WTC11 (cell line): ENCODE results near the gene SLIT1. TPM values are rescaled to one million over a fixed set of nuclear protein-coding genes. Genes with fewer than 3 reads are reported as not detected.

Experiments
- ATAC-seq: fragments of 200-7000 bp; cut with Tn5 transposase; 2 replicates; pipeline ENCODE4 v1.10.0; 2021; ENCODE audit warnings: mild to moderate bottlenecking, moderate library complexity
- CTCF ChIA-PET: fragments of 300-600 bp; sonication (Branson Sonifier 250); formaldehyde crosslinking; loops from one replicate; lab custom pipeline; 2021; ENCODE audit warnings: antibody characterized with exemption; lab: Charles Lee
- POLR2A ChIA-PET: fragments of 350-600 bp; sonication (Branson Sonifier 250); formaldehyde crosslinking; loops from one replicate; lab custom pipeline; 2021; ENCODE audit warnings: antibody characterized with exemption; lab: Charles Lee
- DNase-seq: peaks from one replicate; pipeline ENCODE4 v3.0.0; 2021; ENCODE audit warnings: low spot score
- H3K27ac Mint-ChIP-seq: 2 replicates; pipeline ENCODE4 v1.8.0; 2021; ENCODE audit warnings: mixed read lengths
- H3K27me3 Mint-ChIP-seq: 2 replicates; pipeline ENCODE4 v1.8.0; 2021; ENCODE audit warnings: low read depth, mild to moderate bottlenecking, moderate library complexity, mixed read lengths
- H3K36me3 Mint-ChIP-seq: 2 replicates; pipeline ENCODE4 v1.8.0; 2021; ENCODE audit warnings: mixed read lengths
- H3K4me1 Mint-ChIP-seq: 2 replicates; pipeline ENCODE4 v1.8.0; 2022; ENCODE audit warnings: mixed read lengths
- H3K4me3 Mint-ChIP-seq: 2 replicates; pipeline ENCODE4 v1.8.0; 2021; ENCODE audit warnings: mild to moderate bottlenecking, moderate library complexity, mixed read lengths
- H3K9me3 Mint-ChIP-seq: 2 replicates; pipeline ENCODE4 v1.8.0; 2021; ENCODE audit warnings: mixed read lengths
- CREM ChIP-seq: sonication (generic); formaldehyde crosslinking; IDR thresholded peaks from 2 replicates; pipeline ENCODE4 v1.8.1; 2022; ENCODE audit warnings: mild to moderate bottlenecking, missing genetic modification reagents, moderate library complexity
- ELF4 ChIP-seq: sonication (generic); formaldehyde crosslinking; IDR thresholded peaks from 2 replicates; pipeline ENCODE4 v1.8.1; 2022; ENCODE audit warnings: low read depth, mild to moderate bottlenecking, moderate library complexity, missing genetic modification reagents
- FOXK1 ChIP-seq: sonication (generic); formaldehyde crosslinking; IDR thresholded peaks from 2 replicates; pipeline ENCODE4 v1.8.0; 2022; ENCODE audit warnings: mild to moderate bottlenecking, moderate library complexity, missing genetic modification reagents
- FOXP1 ChIP-seq: sonication (generic); formaldehyde crosslinking; IDR thresholded peaks from 2 replicates; pipeline ENCODE4 v1.8.0; 2022; ENCODE audit warnings: missing genetic modification reagents, mild to moderate bottlenecking, moderate library complexity, borderline replicate concordance
- NR2C2 ChIP-seq: sonication (generic); formaldehyde crosslinking; IDR thresholded peaks from 2 replicates; pipeline ENCODE4 v1.8.0; 2022; ENCODE audit warnings: mild to moderate bottlenecking, missing genetic modification reagents
- OVOL2 ChIP-seq: fragments of 250-450 bp; sonication (Bioruptor Pico); IDR thresholded peaks from 2 replicates; pipeline ENCODE4 v1.9.0; 2021; ENCODE audit warnings: mild to moderate bottlenecking, borderline replicate concordance
- ZBTB21 ChIP-seq: sonication (generic); formaldehyde crosslinking; IDR thresholded peaks from 2 replicates; pipeline ENCODE4 v1.8.1; 2023; ENCODE audit warnings: mild to moderate bottlenecking, missing genetic modification reagents, borderline replicate concordance
- ZNF396 ChIP-seq: fragments of 250-450 bp; sonication (Bioruptor Pico); IDR thresholded peaks from 2 replicates; pipeline ENCODE4 v1.8.0; 2021; ENCODE audit warnings: mild to moderate bottlenecking, moderate library complexity, borderline replicate concordance
- total RNA-seq: library from RNA; stranded (reverse); gene quantifications from 3 replicates; pipeline ENCODE4 v1.2.3, GENCODE V29; 2021
- TF ChIP-seq, protein P1 (sequence below): sonication (generic); formaldehyde crosslinking; IDR thresholded peaks from 2 replicates; pipeline ENCODE4 v1.8.1; 2022; ENCODE audit warnings: low read depth, mild to moderate bottlenecking, moderate library complexity, missing genetic modification reagents, borderline replicate concordance
- TF ChIP-seq, protein P2 (sequence below): sonication (generic); formaldehyde crosslinking; IDR thresholded peaks from 2 replicates; pipeline ENCODE4 v1.8.1; 2023; ENCODE audit warnings: mild to moderate bottlenecking, missing genetic modification reagents, borderline replicate concordance
- TF ChIP-seq, protein P3 (sequence below): sonication (generic); formaldehyde crosslinking; IDR thresholded peaks from 2 replicates; pipeline ENCODE4 v1.8.1; 2023; ENCODE audit warnings: mild to moderate bottlenecking, missing genetic modification reagents, moderate library complexity
- TF ChIP-seq, protein P4 (sequence below): sonication (generic); formaldehyde crosslinking; IDR thresholded peaks from 2 replicates; pipeline ENCODE4 v1.8.0; 2023; ENCODE audit warnings: missing genetic modification reagents, mild to moderate bottlenecking, borderline replicate concordance
- TF ChIP-seq, protein P5 (sequence below): sonication (generic); formaldehyde crosslinking; IDR thresholded peaks from 2 replicates; pipeline ENCODE4 v1.8.1; 2023; ENCODE audit warnings: mild to moderate bottlenecking, missing genetic modification reagents
- TF ChIP-seq, protein P6 (sequence below): sonication (generic); formaldehyde crosslinking; IDR thresholded peaks from 2 replicates; pipeline ENCODE4 v1.8.1; 2022; ENCODE audit warnings: missing genetic modification reagents, borderline replicate concordance
- TF ChIP-seq, protein P7 (sequence below): sonication (generic); formaldehyde crosslinking; conservative IDR thresholded peaks from 2 replicates; pipeline ENCODE4 v1.8.1; 2022; ENCODE audit warnings: mild to moderate bottlenecking, missing genetic modification reagents
- TF ChIP-seq, protein P8 (sequence below): sonication (generic); formaldehyde crosslinking; conservative IDR thresholded peaks from 2 replicates; pipeline ENCODE4 v1.8.1; 2023; ENCODE audit warnings: mild to moderate bottlenecking, low read depth, missing genetic modification reagents, moderate library complexity

Gene SLIT1
- total RNA-seq, 1 experiment from 2014 or later, result 1.6 TPM

DNA sequence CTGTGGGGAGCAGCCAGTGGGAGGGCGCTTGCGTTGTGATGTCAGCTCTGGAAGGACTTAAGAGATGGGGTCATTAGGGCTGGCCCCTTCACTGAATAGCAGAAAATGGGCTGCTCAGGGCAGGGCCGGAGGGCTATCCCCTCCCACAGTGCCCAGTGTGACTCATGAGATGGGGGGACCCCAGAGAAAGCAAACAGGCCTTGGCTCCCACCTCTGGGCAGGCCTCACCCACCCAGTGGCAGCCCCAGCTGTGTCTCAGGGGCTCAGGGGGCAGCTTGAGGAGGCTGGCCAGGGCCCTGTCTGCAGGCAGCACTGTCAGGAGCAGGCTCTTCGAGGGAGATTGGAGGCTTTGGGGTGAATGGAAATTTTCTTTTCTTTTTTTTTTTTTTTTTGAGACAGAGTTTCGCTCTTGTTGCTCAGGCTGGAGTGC is 168.3 kb downstream of the SLIT1 start (continued):
- TF ChIP-seq, protein P1, sequence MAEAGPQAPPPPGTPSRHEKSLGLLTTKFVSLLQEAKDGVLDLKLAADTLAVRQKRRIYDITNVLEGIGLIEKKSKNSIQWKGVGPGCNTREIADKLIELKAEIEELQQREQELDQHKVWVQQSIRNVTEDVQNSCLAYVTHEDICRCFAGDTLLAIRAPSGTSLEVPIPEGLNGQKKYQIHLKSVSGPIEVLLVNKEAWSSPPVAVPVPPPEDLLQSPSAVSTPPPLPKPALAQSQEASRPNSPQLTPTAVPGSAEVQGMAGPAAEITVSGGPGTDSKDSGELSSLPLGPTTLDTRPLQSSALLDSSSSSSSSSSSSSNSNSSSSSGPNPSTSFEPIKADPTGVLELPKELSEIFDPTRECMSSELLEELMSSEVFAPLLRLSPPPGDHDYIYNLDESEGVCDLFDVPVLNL (CRISPR knock-in tag), result no peak
- no peak for TF ChIP-seq FOXP1
- TF ChIP-seq NR2C2, result no peak
- TF ChIP-seq, protein P2, sequence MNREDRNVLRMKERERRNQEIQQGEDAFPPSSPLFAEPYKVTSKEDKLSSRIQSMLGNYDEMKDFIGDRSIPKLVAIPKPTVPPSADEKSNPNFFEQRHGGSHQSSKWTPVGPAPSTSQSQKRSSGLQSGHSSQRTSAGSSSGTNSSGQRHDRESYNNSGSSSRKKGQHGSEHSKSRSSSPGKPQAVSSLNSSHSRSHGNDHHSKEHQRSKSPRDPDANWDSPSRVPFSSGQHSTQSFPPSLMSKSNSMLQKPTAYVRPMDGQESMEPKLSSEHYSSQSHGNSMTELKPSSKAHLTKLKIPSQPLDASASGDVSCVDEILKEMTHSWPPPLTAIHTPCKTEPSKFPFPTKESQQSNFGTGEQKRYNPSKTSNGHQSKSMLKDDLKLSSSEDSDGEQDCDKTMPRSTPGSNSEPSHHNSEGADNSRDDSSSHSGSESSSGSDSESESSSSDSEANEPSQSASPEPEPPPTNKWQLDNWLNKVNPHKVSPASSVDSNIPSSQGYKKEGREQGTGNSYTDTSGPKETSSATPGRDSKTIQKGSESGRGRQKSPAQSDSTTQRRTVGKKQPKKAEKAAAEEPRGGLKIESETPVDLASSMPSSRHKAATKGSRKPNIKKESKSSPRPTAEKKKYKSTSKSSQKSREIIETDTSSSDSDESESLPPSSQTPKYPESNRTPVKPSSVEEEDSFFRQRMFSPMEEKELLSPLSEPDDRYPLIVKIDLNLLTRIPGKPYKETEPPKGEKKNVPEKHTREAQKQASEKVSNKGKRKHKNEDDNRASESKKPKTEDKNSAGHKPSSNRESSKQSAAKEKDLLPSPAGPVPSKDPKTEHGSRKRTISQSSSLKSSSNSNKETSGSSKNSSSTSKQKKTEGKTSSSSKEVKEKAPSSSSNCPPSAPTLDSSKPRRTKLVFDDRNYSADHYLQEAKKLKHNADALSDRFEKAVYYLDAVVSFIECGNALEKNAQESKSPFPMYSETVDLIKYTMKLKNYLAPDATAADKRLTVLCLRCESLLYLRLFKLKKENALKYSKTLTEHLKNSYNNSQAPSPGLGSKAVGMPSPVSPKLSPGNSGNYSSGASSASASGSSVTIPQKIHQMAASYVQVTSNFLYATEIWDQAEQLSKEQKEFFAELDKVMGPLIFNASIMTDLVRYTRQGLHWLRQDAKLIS (CRISPR knock-in tag), result no peak

DNA sequence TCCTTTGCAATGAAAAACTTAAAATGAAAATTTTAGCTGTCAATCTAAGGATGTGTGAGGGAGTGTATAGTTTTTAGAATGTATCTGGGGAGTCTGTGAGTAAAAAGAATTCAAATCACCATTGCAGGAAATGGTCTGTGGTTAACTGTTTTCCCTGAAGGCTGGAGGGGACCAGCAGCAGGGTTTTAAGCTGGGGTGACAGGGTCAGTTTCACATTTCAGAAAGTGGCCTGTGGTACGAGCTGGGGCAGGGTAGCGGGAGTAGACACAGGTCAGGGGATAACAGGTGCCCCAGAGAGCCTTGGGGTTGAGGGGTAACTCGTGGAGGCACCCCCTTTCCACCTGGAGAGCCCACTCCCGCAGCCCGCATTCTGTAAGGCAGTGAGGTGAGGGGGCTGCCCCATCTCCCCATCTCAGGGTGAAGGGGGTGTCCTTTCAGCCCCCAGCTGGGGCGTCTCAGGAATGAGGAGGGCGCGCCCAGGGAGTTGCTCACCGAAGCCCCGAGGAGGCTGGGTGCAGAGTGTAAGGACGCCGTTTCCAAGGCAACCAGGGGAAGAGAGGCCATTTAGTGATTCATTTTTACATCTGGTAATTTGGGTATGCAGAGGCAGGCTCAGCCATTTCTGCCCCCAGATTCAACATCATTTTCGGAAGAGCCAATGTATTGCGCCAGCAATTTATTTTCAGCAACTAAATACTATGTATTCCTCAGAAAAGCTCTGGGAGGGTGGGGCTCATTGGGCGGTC is 168.9 kb downstream of the SLIT1 start:
- no peak overlapping the region for H3K4me3 Mint-ChIP-seq
- no peaks in the 10 kb centered on the region for H3K27me3 Mint-ChIP-seq
- H3K9me3 Mint-ChIP-seq, result no peaks in the 10 kb centered on the region
- POLR2A ChIA-PET, result no interaction called here
- CTCF ChIA-PET, result interaction anchor here (0.7 to 1.9 kb wide), 3 partner anchors 8 to 376 kb away, joined by 3 to 16 read pairs (median 7); no protein-coding TSS in a partner anchor
- ATAC-seq, result no peak
- no peak overlapping the region for H3K27ac Mint-ChIP-seq
- no peak for DNase-seq
- peaks cover 11% of the 10 kb centered on the region for H3K4me1 Mint-ChIP-seq
- H3K36me3 Mint-ChIP-seq, result no peaks in the 10 kb centered on the region
- TF ChIP-seq FOXK1 (CRISPR knock-in tag) (no peak), OVOL2 (CRISPR knock-in tag) (no peak), FOXP1 (no peak), ELF4 (no peak), ZNF396 (CRISPR knock-in tag) (no peak), CREM (CRISPR knock-in tag) (no peak), ZBTB21 (CRISPR knock-in tag) (no peak)
- TF ChIP-seq, protein P3, sequence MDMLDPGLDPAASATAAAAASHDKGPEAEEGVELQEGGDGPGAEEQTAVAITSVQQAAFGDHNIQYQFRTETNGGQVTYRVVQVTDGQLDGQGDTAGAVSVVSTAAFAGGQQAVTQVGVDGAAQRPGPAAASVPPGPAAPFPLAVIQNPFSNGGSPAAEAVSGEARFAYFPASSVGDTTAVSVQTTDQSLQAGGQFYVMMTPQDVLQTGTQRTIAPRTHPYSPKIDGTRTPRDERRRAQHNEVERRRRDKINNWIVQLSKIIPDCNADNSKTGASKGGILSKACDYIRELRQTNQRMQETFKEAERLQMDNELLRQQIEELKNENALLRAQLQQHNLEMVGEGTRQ (CRISPR knock-in tag), result no peak
- TF ChIP-seq, protein P4, sequence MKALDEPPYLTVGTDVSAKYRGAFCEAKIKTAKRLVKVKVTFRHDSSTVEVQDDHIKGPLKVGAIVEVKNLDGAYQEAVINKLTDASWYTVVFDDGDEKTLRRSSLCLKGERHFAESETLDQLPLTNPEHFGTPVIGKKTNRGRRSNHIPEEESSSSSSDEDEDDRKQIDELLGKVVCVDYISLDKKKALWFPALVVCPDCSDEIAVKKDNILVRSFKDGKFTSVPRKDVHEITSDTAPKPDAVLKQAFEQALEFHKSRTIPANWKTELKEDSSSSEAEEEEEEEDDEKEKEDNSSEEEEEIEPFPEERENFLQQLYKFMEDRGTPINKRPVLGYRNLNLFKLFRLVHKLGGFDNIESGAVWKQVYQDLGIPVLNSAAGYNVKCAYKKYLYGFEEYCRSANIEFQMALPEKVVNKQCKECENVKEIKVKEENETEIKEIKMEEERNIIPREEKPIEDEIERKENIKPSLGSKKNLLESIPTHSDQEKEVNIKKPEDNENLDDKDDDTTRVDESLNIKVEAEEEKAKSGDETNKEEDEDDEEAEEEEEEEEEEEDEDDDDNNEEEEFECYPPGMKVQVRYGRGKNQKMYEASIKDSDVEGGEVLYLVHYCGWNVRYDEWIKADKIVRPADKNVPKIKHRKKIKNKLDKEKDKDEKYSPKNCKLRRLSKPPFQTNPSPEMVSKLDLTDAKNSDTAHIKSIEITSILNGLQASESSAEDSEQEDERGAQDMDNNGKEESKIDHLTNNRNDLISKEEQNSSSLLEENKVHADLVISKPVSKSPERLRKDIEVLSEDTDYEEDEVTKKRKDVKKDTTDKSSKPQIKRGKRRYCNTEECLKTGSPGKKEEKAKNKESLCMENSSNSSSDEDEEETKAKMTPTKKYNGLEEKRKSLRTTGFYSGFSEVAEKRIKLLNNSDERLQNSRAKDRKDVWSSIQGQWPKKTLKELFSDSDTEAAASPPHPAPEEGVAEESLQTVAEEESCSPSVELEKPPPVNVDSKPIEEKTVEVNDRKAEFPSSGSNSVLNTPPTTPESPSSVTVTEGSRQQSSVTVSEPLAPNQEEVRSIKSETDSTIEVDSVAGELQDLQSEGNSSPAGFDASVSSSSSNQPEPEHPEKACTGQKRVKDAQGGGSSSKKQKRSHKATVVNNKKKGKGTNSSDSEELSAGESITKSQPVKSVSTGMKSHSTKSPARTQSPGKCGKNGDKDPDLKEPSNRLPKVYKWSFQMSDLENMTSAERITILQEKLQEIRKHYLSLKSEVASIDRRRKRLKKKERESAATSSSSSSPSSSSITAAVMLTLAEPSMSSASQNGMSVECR (CRISPR knock-in tag), result no peak
- TF ChIP-seq, protein P5, sequence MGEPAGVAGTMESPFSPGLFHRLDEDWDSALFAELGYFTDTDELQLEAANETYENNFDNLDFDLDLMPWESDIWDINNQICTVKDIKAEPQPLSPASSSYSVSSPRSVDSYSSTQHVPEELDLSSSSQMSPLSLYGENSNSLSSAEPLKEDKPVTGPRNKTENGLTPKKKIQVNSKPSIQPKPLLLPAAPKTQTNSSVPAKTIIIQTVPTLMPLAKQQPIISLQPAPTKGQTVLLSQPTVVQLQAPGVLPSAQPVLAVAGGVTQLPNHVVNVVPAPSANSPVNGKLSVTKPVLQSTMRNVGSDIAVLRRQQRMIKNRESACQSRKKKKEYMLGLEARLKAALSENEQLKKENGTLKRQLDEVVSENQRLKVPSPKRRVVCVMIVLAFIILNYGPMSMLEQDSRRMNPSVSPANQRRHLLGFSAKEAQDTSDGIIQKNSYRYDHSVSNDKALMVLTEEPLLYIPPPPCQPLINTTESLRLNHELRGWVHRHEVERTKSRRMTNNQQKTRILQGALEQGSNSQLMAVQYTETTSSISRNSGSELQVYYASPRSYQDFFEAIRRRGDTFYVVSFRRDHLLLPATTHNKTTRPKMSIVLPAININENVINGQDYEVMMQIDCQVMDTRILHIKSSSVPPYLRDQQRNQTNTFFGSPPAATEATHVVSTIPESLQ, result no peak
- TF ChIP-seq, protein P6, sequence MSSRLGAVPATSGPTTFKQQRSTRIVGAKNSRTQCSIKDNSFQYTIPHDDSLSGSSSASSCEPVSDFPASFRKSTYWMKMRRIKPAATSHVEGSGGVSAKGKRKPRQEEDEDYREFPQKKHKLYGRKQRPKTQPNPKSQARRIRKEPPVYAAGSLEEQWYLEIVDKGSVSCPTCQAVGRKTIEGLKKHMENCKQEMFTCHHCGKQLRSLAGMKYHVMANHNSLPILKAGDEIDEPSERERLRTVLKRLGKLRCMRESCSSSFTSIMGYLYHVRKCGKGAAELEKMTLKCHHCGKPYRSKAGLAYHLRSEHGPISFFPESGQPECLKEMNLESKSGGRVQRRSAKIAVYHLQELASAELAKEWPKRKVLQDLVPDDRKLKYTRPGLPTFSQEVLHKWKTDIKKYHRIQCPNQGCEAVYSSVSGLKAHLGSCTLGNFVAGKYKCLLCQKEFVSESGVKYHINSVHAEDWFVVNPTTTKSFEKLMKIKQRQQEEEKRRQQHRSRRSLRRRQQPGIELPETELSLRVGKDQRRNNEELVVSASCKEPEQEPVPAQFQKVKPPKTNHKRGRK (CRISPR knock-in tag), result no peak
- TF ChIP-seq, protein P7, sequence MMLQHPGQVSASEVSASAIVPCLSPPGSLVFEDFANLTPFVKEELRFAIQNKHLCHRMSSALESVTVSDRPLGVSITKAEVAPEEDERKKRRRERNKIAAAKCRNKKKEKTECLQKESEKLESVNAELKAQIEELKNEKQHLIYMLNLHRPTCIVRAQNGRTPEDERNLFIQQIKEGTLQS (CRISPR knock-in tag), result no peak
- TF ChIP-seq, protein P8, sequence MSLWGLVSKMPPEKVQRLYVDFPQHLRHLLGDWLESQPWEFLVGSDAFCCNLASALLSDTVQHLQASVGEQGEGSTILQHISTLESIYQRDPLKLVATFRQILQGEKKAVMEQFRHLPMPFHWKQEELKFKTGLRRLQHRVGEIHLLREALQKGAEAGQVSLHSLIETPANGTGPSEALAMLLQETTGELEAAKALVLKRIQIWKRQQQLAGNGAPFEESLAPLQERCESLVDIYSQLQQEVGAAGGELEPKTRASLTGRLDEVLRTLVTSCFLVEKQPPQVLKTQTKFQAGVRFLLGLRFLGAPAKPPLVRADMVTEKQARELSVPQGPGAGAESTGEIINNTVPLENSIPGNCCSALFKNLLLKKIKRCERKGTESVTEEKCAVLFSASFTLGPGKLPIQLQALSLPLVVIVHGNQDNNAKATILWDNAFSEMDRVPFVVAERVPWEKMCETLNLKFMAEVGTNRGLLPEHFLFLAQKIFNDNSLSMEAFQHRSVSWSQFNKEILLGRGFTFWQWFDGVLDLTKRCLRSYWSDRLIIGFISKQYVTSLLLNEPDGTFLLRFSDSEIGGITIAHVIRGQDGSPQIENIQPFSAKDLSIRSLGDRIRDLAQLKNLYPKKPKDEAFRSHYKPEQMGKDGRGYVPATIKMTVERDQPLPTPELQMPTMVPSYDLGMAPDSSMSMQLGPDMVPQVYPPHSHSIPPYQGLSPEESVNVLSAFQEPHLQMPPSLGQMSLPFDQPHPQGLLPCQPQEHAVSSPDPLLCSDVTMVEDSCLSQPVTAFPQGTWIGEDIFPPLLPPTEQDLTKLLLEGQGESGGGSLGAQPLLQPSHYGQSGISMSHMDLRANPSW (CRISPR knock-in tag), result no peak
